Esophagus muscularis mucosa (tissue), 4 donors: ENCODE data around the gene NDUFS5.

Experiments used
- EP300 ChIP-seq: sonication (generic); formaldehyde crosslinking; IDR thresholded peaks from one replicate; pipeline ENCODE4 v1.6.1; 2017; ENCODE audit warnings: antibody characterized with exemption
- POLR2A ChIP-seq: fragments of 450-650 bp; IDR thresholded peaks from one replicate; pipeline ENCODE4 v1.6.1; 2017; ENCODE audit warnings: antibody characterized with exemption, moderate library complexity, mild to moderate bottlenecking, low read depth
- POLR2AphosphoS5 ChIP-seq, 2 donors: sonication (generic); formaldehyde crosslinking; IDR thresholded peaks; one replicate each; pipeline ENCODE4 v1.6.1; 2017; ENCODE audit warnings: antibody characterized with exemption in 2 of 2
- TF ChIP-seq, protein P1 (sequence below), 3 experiments: fragments of 200-600 bp in 2 of 3; fragments of 450-650 bp in 1 of 3; sonication (generic) in 2 of 3; IDR thresholded peaks; one replicate each; pipeline ENCODE4 v1.5.1; 2017 to 2019; ENCODE audit warnings: antibody characterized with exemption in 3 of 3, mild to moderate bottlenecking in 2 of 3, moderate library complexity in 1 of 3

GRCh38 chr1:39026051-39026865, at the start of gene NDUFS5:
- TF ChIP-seq, protein P1, sequence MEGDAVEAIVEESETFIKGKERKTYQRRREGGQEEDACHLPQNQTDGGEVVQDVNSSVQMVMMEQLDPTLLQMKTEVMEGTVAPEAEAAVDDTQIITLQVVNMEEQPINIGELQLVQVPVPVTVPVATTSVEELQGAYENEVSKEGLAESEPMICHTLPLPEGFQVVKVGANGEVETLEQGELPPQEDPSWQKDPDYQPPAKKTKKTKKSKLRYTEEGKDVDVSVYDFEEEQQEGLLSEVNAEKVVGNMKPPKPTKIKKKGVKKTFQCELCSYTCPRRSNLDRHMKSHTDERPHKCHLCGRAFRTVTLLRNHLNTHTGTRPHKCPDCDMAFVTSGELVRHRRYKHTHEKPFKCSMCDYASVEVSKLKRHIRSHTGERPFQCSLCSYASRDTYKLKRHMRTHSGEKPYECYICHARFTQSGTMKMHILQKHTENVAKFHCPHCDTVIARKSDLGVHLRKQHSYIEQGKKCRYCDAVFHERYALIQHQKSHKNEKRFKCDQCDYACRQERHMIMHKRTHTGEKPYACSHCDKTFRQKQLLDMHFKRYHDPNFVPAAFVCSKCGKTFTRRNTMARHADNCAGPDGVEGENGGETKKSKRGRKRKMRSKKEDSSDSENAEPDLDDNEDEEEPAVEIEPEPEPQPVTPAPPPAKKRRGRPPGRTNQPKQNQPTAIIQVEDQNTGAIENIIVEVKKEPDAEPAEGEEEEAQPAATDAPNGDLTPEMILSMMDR (IDR thresholded peaks at IDR 0.05) = no peak
- TF ChIP-seq POLR2A = peak; percentile 94
- TF ChIP-seq POLR2AphosphoS5 (IDR thresholded peaks at IDR 0.05) = peak; percentile 98 to 100
- no peak for TF ChIP-seq EP300
